Measurements from ENCODE around the gene PCK2.

Gene PCK2

GRCh38 chr14:24057867-24058259 is 36.2 kb upstream of the PCK2 start:
- POLR2A ChIA-PET: interaction anchor here (0.6 to 2.3 kb wide), 14 partner anchors 23 to 185 kb away, joined by 3 to 22 read pairs (median 5); partner anchors contain the start of genes DCAF11, EMC9, IRF9 and NRL

GRCh38 chr14:24058260-24058950 is 35.7 kb upstream of the PCK2 start:
- Histone ChIP-seq H3K27ac (ENCODE audit: extremely low read depth, low read depth, low read length) (no peak overlapping the region), H3K9me3 (ENCODE audit: control insufficient read depth, insufficient read depth, low read depth, low read length) (no peaks in the 10 kb centered on the region), H3K4me3 (ENCODE audit: low read depth, low read length) (no peak overlapping the region), H3K4me1 (ENCODE audit: control insufficient read depth, insufficient read depth, low read length) (no peaks in the 10 kb centered on the region), H3K36me3 (ENCODE audit: control insufficient read depth in 2 of 2, insufficient read depth in 1 of 2, low read length in 2 of 2) (no peaks in the 10 kb centered on the region)
- ChIA-PET CTCF (interaction anchor here (0.6 to 8.9 kb wide), 37 partner anchors 9 to 751 kb away, joined by 3 to 247 read pairs (median 5); partner anchors contain the start of genes CPNE6, DCAF11, DHRS4L2 and EMC9), POLR2A (interaction anchor here (0.6 to 2.3 kb wide), 15 partner anchors 22 to 184 kb away, joined by 3 to 22 read pairs (median 5); partner anchors contain the start of genes DCAF11, EMC9, IPO4 and IRF9)
- TF ChIP-seq CTCF (tag by site-specific recombination; IDR thresholded peaks at IDR 0.05): peak; percentile 85
- TF ChIP-seq ZNF654 (tag by site-specific recombination; IDR thresholded peaks at IDR 0.05; ENCODE audit: low read depth): peak; percentile 88
- TF ChIP-seq ZNF792 (tag by site-specific recombination; IDR thresholded peaks at IDR 0.05): no peak
- peak; percentile 84 for TF ChIP-seq ZNF341 (tag by site-specific recombination; IDR thresholded peaks at IDR 0.05; ENCODE audit: low read depth)
- TF ChIP-seq IKZF3 (tag by site-specific recombination; IDR thresholded peaks at IDR 0.05): peak; percentile 53; the same call in 1 of the 2 replicates

More at GRCh38 chr14:24057867-24058259, 36.2 kb upstream of the PCK2 start:
- CTCF ChIA-PET: interaction anchor here (0.7 to 8.9 kb wide), 33 partner anchors 9 to 751 kb away, joined by 3 to 247 read pairs (median 6); partner anchors contain the start of genes CPNE6, DCAF11, DHRS4L2 and EMC9
- no peaks in the 10 kb centered on the region for H3K9me3 ChIP-seq (ENCODE audit: control insufficient read depth, insufficient read depth, low read depth, low read length)
- no peaks in the 10 kb centered on the region for H3K36me3 ChIP-seq (ENCODE audit: control insufficient read depth in 2 of 2, insufficient read depth in 1 of 2, low read length in 2 of 2)
- H3K27ac ChIP-seq (ENCODE audit: extremely low read depth, low read depth, low read length): no peak overlapping the region
- no peaks in the 10 kb centered on the region for H3K4me1 ChIP-seq (ENCODE audit: control insufficient read depth, insufficient read depth, low read length)
- no peak for TF ChIP-seq ZNF449 (tag by site-specific recombination; IDR thresholded peaks at IDR 0.05)
- TF ChIP-seq ZNF600 (tag by site-specific recombination; IDR thresholded peaks at IDR 0.05): no peak
- no peak for TF ChIP-seq ZNF248 (tag by site-specific recombination; IDR thresholded peaks at IDR 0.05)
- TF ChIP-seq SETDB1 (IDR thresholded peaks at IDR 0.05; ENCODE audit: insufficient read length, low read length): no peak
- TF ChIP-seq REPIN1 (tag by site-specific recombination; IDR thresholded peaks at IDR 0.05; ENCODE audit: low read depth): no peak
- no peak overlapping the region for H3K4me3 ChIP-seq (ENCODE audit: low read depth, low read length)

- TF ChIP-seq PRDM10 (tag by site-specific recombination; IDR thresholded peaks at IDR 0.05) (peak; percentile 49; the same call in 1 of the 2 replicates), ZNF37A (tag by site-specific recombination; IDR thresholded peaks at IDR 0.05) (no peak), ZSCAN23 (tag by site-specific recombination; IDR thresholded peaks at IDR 0.05) (no peak), ZNF48 (tag by site-specific recombination; IDR thresholded peaks at IDR 0.05) (no peak), ZNF16 (tag by site-specific recombination; IDR thresholded peaks at IDR 0.05; ENCODE audit: low read depth) (no peak)
- H3K36me3 ChIP-seq (ENCODE audit: control insufficient read depth in 2 of 2, insufficient read depth in 1 of 2, low read length in 2 of 2): no peaks in the 10 kb centered on the region
- no peak overlapping the region for H3K4me3 ChIP-seq (ENCODE audit: low read depth, low read length)
- H3K9me3 ChIP-seq (ENCODE audit: control insufficient read depth, insufficient read depth, low read depth, low read length): no peaks in the 10 kb centered on the region
- POLR2A ChIA-PET: interaction anchor here (0.8 to 2.3 kb wide), 11 partner anchors 22 to 183 kb away, joined by 3 to 22 read pairs (median 5); partner anchors contain the start of genes DCAF11, IPO4, IRF9 and NRL
- H3K4me1 ChIP-seq (ENCODE audit: control insufficient read depth, insufficient read depth, low read length): no peaks in the 10 kb centered on the region
- CTCF ChIA-PET: interaction anchor here (0.6 to 8.9 kb wide), 29 partner anchors 8 to 378 kb away, joined by 3 to 247 read pairs (median 6); partner anchors contain the start of genes CPNE6, DCAF11, EMC9 and IRF9
- no peak overlapping the region for H3K27ac ChIP-seq (ENCODE audit: extremely low read depth, low read depth, low read length)
Observed at GRCh38 chr14:24058951-24059475, 35.1 kb upstream of the PCK2 start.

Data from HEK293 (cell line).